ENCODE results near the gene TKFC. TPM values are rescaled to one million over a fixed set of nuclear protein-coding genes. Genes with fewer than 3 reads are reported as not detected.

Gene TKFC
- total and polyA plus RNA-seq, 9 of the 15 experiments (the other 6 are each of a cell fraction or from before 2014, with no cell fraction given): 2.0 to 61.7 (median 28.5) TPM

DNA sequence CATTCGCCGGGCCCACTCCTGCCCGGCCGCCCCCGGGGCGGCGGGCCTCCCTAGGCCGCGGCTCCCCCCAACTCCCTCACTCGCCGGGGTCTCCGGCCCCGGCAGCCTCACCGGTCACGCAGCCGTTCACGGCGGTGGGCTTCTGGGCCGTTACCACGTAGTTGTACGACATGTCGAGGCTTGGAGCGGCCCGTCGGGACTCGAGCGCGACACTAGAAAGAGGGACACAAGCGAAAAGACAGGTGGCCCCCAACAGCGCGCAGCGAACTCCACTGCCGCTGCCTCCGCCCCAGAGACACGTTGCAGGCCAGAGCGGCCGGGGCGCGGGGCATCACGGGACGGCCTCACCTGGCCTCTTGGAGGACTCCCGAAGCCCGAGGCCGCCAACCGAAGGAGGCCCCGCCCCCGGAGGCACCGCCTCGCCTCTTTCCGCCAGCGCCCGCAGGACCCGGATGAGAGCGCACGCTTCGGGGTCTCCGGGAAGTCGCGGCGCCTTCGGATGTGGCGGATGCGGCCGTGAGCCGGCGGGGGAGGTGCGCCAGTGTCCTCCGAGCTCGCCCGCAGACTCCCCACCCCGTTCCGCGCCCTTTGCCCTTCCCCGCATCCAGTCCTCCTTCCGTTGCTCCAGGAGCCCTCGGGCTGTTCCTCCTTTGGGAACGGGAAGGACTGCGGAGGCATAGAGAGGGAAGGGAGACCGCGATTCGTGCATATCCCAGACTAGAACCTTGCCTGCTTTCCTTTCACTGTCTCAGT is at the start of gene TKFC, which contains the start of gene DDB1 (continued):
- TF ChIP-seq, protein P1, sequence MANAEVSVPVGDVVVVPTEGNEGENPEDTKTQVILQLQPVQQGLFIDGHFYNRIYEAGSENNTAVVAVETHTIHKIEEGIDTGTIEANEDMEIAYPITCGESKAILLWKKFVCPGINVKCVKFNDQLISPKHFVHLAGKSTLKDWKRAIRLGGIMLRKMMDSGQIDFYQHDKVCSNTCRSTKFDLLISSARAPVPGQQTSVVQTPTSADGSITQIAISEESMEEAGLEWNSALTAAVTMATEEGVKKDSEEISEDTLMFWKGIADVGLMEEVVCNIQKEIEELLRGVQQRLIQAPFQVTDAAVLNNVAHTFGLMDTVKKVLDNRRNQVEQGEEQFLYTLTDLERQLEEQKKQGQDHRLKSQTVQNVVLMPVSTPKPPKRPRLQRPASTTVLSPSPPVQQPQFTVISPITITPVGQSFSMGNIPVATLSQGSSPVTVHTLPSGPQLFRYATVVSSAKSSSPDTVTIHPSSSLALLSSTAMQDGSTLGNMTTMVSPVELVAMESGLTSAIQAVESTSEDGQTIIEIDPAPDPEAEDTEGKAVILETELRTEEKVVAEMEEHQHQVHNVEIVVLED (CRISPR knock-in tag; IDR thresholded peaks at IDR 0.05): peak; percentile 63; the same call in 1 of the 2 replicates
- TF ChIP-seq, protein P2, sequence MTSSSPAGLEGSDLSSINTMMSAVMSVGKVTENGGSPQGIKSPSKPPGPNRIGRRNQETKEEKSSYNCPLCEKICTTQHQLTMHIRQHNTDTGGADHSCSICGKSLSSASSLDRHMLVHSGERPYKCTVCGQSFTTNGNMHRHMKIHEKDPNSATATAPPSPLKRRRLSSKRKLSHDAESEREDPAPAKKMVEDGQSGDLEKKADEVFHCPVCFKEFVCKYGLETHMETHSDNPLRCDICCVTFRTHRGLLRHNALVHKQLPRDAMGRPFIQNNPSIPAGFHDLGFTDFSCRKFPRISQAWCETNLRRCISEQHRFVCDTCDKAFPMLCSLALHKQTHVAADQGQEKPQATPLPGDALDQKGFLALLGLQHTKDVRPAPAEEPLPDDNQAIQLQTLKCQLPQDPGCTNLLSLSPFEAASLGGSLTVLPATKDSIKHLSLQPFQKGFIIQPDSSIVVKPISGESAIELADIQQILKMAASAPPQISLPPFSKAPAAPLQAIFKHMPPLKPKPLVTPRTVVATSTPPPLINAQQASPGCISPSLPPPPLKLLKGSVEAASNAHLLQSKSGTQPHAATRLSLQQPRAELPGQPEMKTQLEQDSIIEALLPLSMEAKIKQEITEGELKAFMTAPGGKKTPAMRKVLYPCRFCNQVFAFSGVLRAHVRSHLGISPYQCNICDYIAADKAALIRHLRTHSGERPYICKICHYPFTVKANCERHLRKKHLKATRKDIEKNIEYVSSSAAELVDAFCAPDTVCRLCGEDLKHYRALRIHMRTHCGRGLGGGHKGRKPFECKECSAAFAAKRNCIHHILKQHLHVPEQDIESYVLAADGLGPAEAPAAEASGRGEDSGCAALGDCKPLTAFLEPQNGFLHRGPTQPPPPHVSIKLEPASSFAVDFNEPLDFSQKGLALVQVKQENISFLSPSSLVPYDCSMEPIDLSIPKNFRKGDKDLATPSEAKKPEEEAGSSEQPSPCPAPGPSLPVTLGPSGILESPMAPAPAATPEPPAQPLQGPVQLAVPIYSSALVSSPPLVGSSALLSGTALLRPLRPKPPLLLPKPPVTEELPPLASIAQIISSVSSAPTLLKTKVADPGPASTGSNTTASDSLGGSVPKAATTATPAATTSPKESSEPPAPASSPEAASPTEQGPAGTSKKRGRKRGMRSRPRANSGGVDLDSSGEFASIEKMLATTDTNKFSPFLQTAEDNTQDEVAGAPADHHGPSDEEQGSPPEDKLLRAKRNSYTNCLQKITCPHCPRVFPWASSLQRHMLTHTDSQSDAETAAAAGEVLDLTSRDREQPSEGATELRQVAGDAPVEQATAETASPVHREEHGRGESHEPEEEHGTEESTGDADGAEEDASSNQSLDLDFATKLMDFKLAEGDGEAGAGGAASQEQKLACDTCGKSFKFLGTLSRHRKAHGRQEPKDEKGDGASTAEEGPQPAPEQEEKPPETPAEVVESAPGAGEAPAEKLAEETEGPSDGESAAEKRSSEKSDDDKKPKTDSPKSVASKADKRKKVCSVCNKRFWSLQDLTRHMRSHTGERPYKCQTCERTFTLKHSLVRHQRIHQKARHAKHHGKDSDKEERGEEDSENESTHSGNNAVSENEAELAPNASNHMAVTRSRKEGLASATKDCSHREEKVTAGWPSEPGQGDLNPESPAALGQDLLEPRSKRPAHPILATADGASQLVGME (CRISPR knock-in tag; IDR thresholded peaks at IDR 0.05): no peak
- TF ChIP-seq, protein P3, sequence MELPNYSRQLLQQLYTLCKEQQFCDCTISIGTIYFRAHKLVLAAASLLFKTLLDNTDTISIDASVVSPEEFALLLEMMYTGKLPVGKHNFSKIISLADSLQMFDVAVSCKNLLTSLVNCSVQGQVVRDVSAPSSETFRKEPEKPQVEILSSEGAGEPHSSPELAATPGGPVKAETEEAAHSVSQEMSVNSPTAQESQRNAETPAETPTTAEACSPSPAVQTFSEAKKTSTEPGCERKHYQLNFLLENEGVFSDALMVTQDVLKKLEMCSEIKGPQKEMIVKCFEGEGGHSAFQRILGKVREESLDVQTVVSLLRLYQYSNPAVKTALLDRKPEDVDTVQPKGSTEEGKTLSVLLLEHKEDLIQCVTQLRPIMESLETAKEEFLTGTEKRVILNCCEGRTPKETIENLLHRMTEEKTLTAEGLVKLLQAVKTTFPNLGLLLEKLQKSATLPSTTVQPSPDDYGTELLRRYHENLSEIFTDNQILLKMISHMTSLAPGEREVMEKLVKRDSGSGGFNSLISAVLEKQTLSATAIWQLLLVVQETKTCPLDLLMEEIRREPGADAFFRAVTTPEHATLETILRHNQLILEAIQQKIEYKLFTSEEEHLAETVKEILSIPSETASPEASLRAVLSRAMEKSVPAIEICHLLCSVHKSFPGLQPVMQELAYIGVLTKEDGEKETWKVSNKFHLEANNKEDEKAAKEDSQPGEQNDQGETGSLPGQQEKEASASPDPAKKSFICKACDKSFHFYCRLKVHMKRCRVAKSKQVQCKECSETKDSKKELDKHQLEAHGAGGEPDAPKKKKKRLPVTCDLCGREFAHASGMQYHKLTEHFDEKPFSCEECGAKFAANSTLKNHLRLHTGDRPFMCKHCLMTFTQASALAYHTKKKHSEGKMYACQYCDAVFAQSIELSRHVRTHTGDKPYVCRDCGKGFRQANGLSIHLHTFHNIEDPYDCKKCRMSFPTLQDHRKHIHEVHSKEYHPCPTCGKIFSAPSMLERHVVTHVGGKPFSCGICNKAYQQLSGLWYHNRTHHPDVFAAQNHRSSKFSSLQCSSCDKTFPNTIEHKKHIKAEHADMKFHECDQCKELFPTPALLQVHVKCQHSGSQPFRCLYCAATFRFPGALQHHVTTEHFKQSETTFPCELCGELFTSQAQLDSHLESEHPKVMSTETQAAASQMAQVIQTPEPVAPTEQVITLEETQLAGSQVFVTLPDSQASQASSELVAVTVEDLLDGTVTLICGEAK (IDR thresholded peaks at IDR 0.05): no peak
- TF ChIP-seq, protein P3 (CRISPR knock-in tag; IDR thresholded peaks at IDR 0.05): no peak
- TF ChIP-seq, protein P4, sequence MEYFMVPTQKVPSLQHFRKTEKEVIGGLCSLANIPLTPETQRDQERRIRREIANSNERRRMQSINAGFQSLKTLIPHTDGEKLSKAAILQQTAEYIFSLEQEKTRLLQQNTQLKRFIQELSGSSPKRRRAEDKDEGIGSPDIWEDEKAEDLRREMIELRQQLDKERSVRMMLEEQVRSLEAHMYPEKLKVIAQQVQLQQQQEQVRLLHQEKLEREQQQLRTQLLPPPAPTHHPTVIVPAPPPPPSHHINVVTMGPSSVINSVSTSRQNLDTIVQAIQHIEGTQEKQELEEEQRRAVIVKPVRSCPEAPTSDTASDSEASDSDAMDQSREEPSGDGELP (CRISPR knock-in tag; IDR thresholded peaks at IDR 0.05; ENCODE audit: borderline replicate concordance): peak; percentile 89
- TF ChIP-seq ZFX (CRISPR knock-in tag; IDR thresholded peaks at IDR 0.05): peak; percentile 98

Data from K562 (cell line).